NT2/D1 (cell line): Measurements from ENCODE around the gene EFCAB8.

Experiments
- SUZ12 ChIP-seq: IDR thresholded peaks from 2 replicates; pipeline ENCODE4 v1.6.1; 2011; ENCODE audit not compliant: insufficient read length, insufficient read depth; ENCODE audit errors: extremely low read depth
- YY1 ChIP-seq: IDR thresholded peaks from 2 replicates; pipeline ENCODE4 v1.6.1; 2011; ENCODE audit not compliant: insufficient read length, insufficient read depth
- ZNF274 ChIP-seq: IDR thresholded peaks from 2 replicates; pipeline ENCODE4 v1.6.1; 2011; ENCODE audit warnings: mild to moderate bottlenecking, low read depth, low read length

GRCh38 chr20:32823078-32823477 is 35.6 kb upstream of the EFCAB8 start:
- TF ChIP-seq YY1 (no peak), ZNF274 (no peak), SUZ12 (no peak)
